DMS153 treated with DMSO at 0.1 percent for 48 hours (cell line): ENCODE measurements around the gene PHYH.
"Not testable (repeated sequence)": the region's sequence is repeated elsewhere in the genome, so short reads cannot be mapped to it uniquely, and the experiment has no call there.

ENCODE experiments used
- DNase-seq: peaks from one replicate; lab custom pipeline; 2025; ENCODE audit not compliant: unreplicated experiment; lab: John Stamatoyannopoulos, UW

The PHYH gene

GRCh38 chr10:13299437-13300287 lies at the start of gene PHYH:
PHYH (minus strand) TSS chr10:13300064; CDS start chr10:13300042, 22 bp downstream.
- DNase-seq: peak; percentile 20

- DNase-seq: peak; percentile 18
Observed at GRCh38 chr10:13348216-13349017, 48.6 kb upstream of the PHYH start, which contains the start of gene SEPHS1. SEPHS1 (minus strand) TSS chr10:13348293; CDS start chr10:13344950, 3,343 bp downstream.

- peak; percentile 4 for DNase-seq
Observed at GRCh38 chr10:13347500-13348156, 47.8 kb upstream of the PHYH start.

- DNase-seq: no peak
Observed at GRCh38 chr10:13347043-13347499, 47.2 kb upstream of the PHYH start.

- no peak for DNase-seq
Observed at GRCh38 chr10:13346283-13347042, 46.6 kb upstream of the PHYH start.

GRCh38 chr10:13340626-13341376 lies 40.9 kb upstream of the PHYH start:
- DNase-seq: no peak

- no peak for DNase-seq
Observed at GRCh38 chr10:13340068-13340467, 40.2 kb upstream of the PHYH start.

GRCh38 chr10:13338390-13339110 lies 38.7 kb upstream of the PHYH start:
- no peak for DNase-seq

GRCh38 chr10:13337827-13338196 lies 37.9 kb upstream of the PHYH start:
- DNase-seq: no peak

- no peak for DNase-seq
Observed at GRCh38 chr10:13337128-13337826, 37.4 kb upstream of the PHYH start.

GRCh38 chr10:13335881-13336280 lies 36.0 kb upstream of the PHYH start:
- DNase-seq: no peak

- no peak for DNase-seq
Observed at GRCh38 chr10:13334556-13334955, 34.7 kb upstream of the PHYH start.

GRCh38 chr10:13331646-13332045 lies 31.8 kb upstream of the PHYH start:
- DNase-seq: no peak

- not testable (repeated sequence) for DNase-seq
Observed at GRCh38 chr10:13330980-13331379, 31.1 kb upstream of the PHYH start.

GRCh38 chr10:13329565-13329964 lies 29.7 kb upstream of the PHYH start:
- DNase-seq: no peak

- DNase-seq: no peak
Observed at GRCh38 chr10:13328613-13329012, 28.7 kb upstream of the PHYH start.

- DNase-seq: no peak
Observed at GRCh38 chr10:13328126-13328525, 28.3 kb upstream of the PHYH start.

GRCh38 chr10:13327534-13327933 lies 27.7 kb upstream of the PHYH start:
- DNase-seq: no peak
